Liver (tissue), 2 donors: Measurements from ENCODE around the gene ZNF490.

Source experiments
- CTCF ChIP-seq: fragments of 150-350 bp; IDR thresholded peaks from 2 replicates; pipeline ENCODE4 v1.5.1; 2017; ENCODE audit warnings: improper control_type of control experiment, low read depth, low read length; ENCODE audit not compliant: missing input control
- MAX ChIP-seq: IDR thresholded peaks from 2 replicates; pipeline ENCODE4 v1.6.1; 2016; ENCODE audit warnings: antibody characterized with exemption
- donor health status: healthy.

GRCh38 chr19:12638611-12639182 lies 28.1 kb upstream of the ZNF490 start:
- no peak for TF ChIP-seq CTCF
- no peak for TF ChIP-seq MAX
